DND-41 (cell line): ENCODE results near the gene RAD51B.

Source experiments
- ATAC-seq: fragments of 200-7000 bp; cut with Tn5 transposase; 3 replicates; pipeline ENCODE4 v1.9.1; 2021; ENCODE audit warnings: low read depth; ENCODE audit not compliant: insufficient read depth
- DNase-seq: peaks from one replicate; pipeline ENCODE4 v3.0.0-alpha.2; 2020
- H2AFZ ChIP-seq: 2 replicates; pipeline ENCODE4 v1.6.0; 2012; ENCODE audit warnings: low read depth, low read length
- H3K27ac ChIP-seq: 2 replicates; pipeline ENCODE4 v1.5.1; 2012; ENCODE audit warnings: low read length, inconsistent platforms
- H3K27me3 ChIP-seq: fragments of 200-600 bp; sonication (generic); 2 replicates; pipeline ENCODE4 v1.6.0; 2012; ENCODE audit warnings: low read length, mild to moderate bottlenecking, inconsistent platforms; ENCODE audit not compliant: insufficient read depth, poor library complexity
- H3K36me3 ChIP-seq: 2 replicates; pipeline ENCODE4 v1.5.1; 2012; ENCODE audit warnings: low read length, inconsistent platforms; ENCODE audit not compliant: insufficient read depth
- H3K4me1 ChIP-seq: 2 replicates; pipeline ENCODE4 v1.5.1; 2012; ENCODE audit warnings: mild to moderate bottlenecking, low read length; ENCODE audit not compliant: insufficient read depth
- H3K4me2 ChIP-seq: 2 replicates; pipeline ENCODE4 v1.6.0; 2012; ENCODE audit warnings: mild to moderate bottlenecking, moderate library complexity, low read length, inconsistent platforms; ENCODE audit not compliant: insufficient read depth
- H3K4me3 ChIP-seq, 2 experiments: fragments of 200-600 bp in 1 of 2; shearing (Covaris generic) in 1 of 2; 2 replicates each; pipeline ENCODE4 v1.5.1; 2012 to 2016; ENCODE audit warnings: inconsistent platforms in 2 of 2, low read length in 2 of 2, mild to moderate bottlenecking in 2 of 2, low read depth in 1 of 2, moderate library complexity in 1 of 2
- H3K79me2 ChIP-seq: 2 replicates; pipeline ENCODE4 v1.6.0; 2012; ENCODE audit warnings: low read length, inconsistent platforms; ENCODE audit not compliant: insufficient read depth
- H3K9ac ChIP-seq: 2 replicates; pipeline ENCODE4 v1.6.0; 2012; ENCODE audit warnings: low read depth, mild to moderate bottlenecking, inconsistent platforms, low read length, moderate library complexity
- H3K9me3 ChIP-seq: 2 replicates; pipeline ENCODE4 v1.5.1; 2012; ENCODE audit warnings: low read length, moderate library complexity, mild to moderate bottlenecking, inconsistent platforms; ENCODE audit not compliant: insufficient read depth, severe bottlenecking
- H4K20me1 ChIP-seq: 2 replicates; pipeline ENCODE4 v1.6.0; 2012; ENCODE audit warnings: low read length; ENCODE audit not compliant: insufficient read depth
- EZH2 ChIP-seq: IDR thresholded peaks from 3 replicates; pipeline ENCODE4 v1.6.1; 2012; ENCODE audit warnings: borderline replicate concordance, low read depth, mild to moderate bottlenecking, moderate library complexity, low read length, inconsistent platforms; ENCODE audit not compliant: severe bottlenecking
- TF ChIP-seq, protein P1 (sequence below): IDR thresholded peaks from 2 replicates; pipeline ENCODE4 v1.5.1; 2012; ENCODE audit warnings: borderline replicate concordance, low read length, moderate library complexity, mild to moderate bottlenecking; ENCODE audit not compliant: poor library complexity, severe bottlenecking; ENCODE audit errors: extremely low read depth

Gene RAD51B

DNA sequence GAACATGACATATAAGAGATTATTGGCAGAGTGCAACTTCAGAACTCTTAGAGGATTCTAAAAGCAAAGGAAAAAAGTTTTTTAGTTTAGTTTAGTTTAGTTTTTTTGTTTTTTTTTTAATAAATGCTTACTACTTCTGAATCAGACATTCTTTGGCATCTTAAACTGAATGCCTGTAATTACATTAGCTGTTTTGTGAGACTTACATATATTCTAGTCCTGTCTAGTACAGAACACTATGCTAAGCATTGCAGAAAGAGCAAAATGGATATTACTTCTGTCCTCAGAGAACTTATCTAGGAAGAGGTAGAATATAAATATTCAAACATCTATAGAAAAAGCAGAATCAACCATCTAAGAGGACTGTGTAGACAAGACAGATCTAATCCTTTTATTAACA is 133.2 kb downstream of the RAD51B start:
- H3K27me3 ChIP-seq, result no peaks in the 10 kb centered on the region
- H3K4me3 ChIP-seq, result no peak overlapping the region
- DNase-seq, result no peak
- H3K9me3 ChIP-seq, result no peaks in the 10 kb centered on the region
- no peak overlapping the region for H3K9ac ChIP-seq
- H3K79me2 ChIP-seq, result no peaks in the 10 kb centered on the region
- no peaks in the 10 kb centered on the region for H3K4me1 ChIP-seq
- no peak for ATAC-seq
- H2AFZ ChIP-seq, result no peak overlapping the region
- TF ChIP-seq, protein P1, sequence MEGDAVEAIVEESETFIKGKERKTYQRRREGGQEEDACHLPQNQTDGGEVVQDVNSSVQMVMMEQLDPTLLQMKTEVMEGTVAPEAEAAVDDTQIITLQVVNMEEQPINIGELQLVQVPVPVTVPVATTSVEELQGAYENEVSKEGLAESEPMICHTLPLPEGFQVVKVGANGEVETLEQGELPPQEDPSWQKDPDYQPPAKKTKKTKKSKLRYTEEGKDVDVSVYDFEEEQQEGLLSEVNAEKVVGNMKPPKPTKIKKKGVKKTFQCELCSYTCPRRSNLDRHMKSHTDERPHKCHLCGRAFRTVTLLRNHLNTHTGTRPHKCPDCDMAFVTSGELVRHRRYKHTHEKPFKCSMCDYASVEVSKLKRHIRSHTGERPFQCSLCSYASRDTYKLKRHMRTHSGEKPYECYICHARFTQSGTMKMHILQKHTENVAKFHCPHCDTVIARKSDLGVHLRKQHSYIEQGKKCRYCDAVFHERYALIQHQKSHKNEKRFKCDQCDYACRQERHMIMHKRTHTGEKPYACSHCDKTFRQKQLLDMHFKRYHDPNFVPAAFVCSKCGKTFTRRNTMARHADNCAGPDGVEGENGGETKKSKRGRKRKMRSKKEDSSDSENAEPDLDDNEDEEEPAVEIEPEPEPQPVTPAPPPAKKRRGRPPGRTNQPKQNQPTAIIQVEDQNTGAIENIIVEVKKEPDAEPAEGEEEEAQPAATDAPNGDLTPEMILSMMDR, result no peak
- TF ChIP-seq EZH2, result no peak
- no peak overlapping the region for H3K4me2 ChIP-seq
- H4K20me1 ChIP-seq, result no peaks in the 10 kb centered on the region
- no peaks in the 10 kb centered on the region for H3K36me3 ChIP-seq
- no peak overlapping the region for H3K27ac ChIP-seq

DNA sequence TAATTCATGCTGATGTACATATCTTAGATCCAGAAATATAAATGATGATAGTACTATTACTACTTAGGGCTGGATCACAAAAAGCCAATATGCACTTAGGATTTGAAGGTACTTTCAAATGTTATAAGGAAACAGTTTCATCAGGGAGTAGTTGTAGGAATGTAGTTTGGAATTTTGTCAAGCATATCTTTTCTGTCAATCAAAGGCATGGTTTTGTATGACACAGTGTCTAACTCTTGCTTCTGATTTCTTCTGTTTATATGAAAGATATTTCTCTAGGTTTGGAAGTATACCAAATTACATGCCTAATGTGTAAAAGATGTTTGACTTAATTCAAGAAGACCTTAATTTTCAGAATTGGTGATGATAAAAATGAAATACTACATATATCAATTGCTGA is 135.7 kb downstream of the RAD51B start:
- TF ChIP-seq, protein P1, result no peak
- TF ChIP-seq EZH2, result no peak
- Histone ChIP-seq H3K79me2 (no peaks in the 10 kb centered on the region), H3K9ac (no peak overlapping the region), H3K4me2 (no peak overlapping the region), H4K20me1 (no peaks in the 10 kb centered on the region), H3K4me1 (no peaks in the 10 kb centered on the region), H3K36me3 (no peaks in the 10 kb centered on the region), H3K4me3 (no peak overlapping the region), H3K27me3 (no peaks in the 10 kb centered on the region), H3K27ac (no peak overlapping the region), H2AFZ (no peak overlapping the region), H3K9me3 (no peaks in the 10 kb centered on the region)
- DNase-seq (no peak), ATAC-seq (no peak)

DNA sequence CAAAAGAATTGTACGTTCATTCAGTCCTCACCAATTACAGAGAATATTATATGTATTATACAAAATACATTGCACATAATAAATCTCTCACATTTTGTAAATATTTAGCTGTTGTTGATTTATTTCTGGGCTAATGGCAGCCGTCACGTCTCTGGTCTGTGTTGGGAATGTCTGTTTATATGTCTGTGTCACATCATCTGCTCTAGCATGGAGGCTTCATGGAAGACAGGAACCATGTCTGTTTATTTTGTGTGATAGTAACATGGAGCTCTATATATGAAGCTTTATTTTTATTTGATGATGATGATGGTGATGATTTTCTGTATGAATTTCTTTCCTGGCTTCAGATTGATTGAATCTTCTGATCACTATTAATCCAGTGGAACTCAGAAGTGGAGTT is 138.4 kb downstream of the RAD51B start:
- ATAC-seq (no peak), DNase-seq (no peak)
- Histone ChIP-seq H3K9ac (no peak overlapping the region), H4K20me1 (no peaks in the 10 kb centered on the region), H3K27ac (no peak overlapping the region), H3K4me2 (no peak overlapping the region), H3K9me3 (no peaks in the 10 kb centered on the region), H3K27me3 (no peaks in the 10 kb centered on the region), H3K36me3 (no peaks in the 10 kb centered on the region), H3K4me1 (no peaks in the 10 kb centered on the region), H2AFZ (no peak overlapping the region), H3K79me2 (no peaks in the 10 kb centered on the region), H3K4me3 (no peak overlapping the region)
- TF ChIP-seq EZH2, result no peak
- TF ChIP-seq, protein P1, result no peak

DNA sequence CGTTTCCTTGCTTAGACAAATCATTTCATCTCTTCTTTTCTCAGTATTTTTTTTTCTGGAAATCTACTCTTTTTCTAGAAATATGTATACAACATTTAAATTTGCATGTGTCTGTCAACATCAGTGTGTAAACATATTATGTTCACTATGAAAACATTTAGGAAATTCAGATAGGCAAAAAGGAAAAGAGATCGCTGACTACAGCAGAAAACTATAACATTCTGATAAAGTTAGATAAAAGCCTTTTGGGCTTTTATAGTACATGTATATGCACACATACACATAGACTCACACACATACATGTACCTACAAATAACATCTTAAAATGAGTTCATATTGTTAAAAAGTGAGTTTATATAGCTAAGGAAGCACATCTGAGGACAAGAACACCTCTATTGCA is 142.1 kb downstream of the RAD51B start:
- no peak for DNase-seq
- no peak for ATAC-seq
- TF ChIP-seq, protein P1, result no peak
- TF ChIP-seq EZH2, result no peak
- no peaks in the 10 kb centered on the region for H3K27me3 ChIP-seq
- H3K4me3 ChIP-seq, result no peak overlapping the region
- H3K27ac ChIP-seq, result no peak overlapping the region
- no peaks in the 10 kb centered on the region for H3K36me3 ChIP-seq
- no peak overlapping the region for H3K4me2 ChIP-seq
- no peaks in the 10 kb centered on the region for H3K4me1 ChIP-seq
- H2AFZ ChIP-seq, result no peak overlapping the region
- no peaks in the 10 kb centered on the region for H3K9me3 ChIP-seq
- H3K79me2 ChIP-seq, result no peaks in the 10 kb centered on the region
- no peak overlapping the region for H3K9ac ChIP-seq
- H4K20me1 ChIP-seq, result no peaks in the 10 kb centered on the region
